Measurements from ENCODE around the gene GPS2.

GRCh38 chr17:7348478-7349242 lies 33.5 kb upstream of the GPS2 start:
- TF ChIP-seq POLR2A (IDR thresholded peaks at IDR 0.05) (no peak), CTCF (IDR thresholded peaks at IDR 0.05) (no peak)

All from heart left ventricle (tissue), 13 donors.